Mesenteric fat pad (tissue), 1 donor: ENCODE measurements around the gene ACMSD. TPM values are rescaled to one million over a fixed set of nuclear protein-coding genes. Genes with fewer than 3 reads are reported as not detected.
"Not testable (repeated sequence)": the region's sequence is repeated elsewhere in the genome, so short reads cannot be mapped to it uniquely, and the experiment has no call there.

Source experiments
- DNase-seq: peaks from one replicate; pipeline ENCODE4 v3.0.0-alpha.2; 2020; ENCODE audit warnings: low spot score
- long read RNA-seq: library from polyadenylated mRNA; unstranded; transcript quantifications from one replicate; pipeline ENCODE4 v2.0.0, GENCODE V29; 2020
- total RNA-seq: library from RNA; stranded (reverse); fragmentation: NEBNext Ultra II Directional; extraction: Animal tissue kit (Norgen Biotek cat#: 25700); gene quantifications from one replicate; pipeline ENCODE4 v1.2.1, GENCODE V29; 2021
- donor health status: DM: yes; HTN: yes; CAD: no.

The ACMSD gene
- total RNA-seq = not detected
- long read RNA-seq, partial matches to known transcripts = 0 of 1 reads
- long read RNA-seq, other reads (novel, unspliced or antisense) = 1 of 1 reads

DNA sequence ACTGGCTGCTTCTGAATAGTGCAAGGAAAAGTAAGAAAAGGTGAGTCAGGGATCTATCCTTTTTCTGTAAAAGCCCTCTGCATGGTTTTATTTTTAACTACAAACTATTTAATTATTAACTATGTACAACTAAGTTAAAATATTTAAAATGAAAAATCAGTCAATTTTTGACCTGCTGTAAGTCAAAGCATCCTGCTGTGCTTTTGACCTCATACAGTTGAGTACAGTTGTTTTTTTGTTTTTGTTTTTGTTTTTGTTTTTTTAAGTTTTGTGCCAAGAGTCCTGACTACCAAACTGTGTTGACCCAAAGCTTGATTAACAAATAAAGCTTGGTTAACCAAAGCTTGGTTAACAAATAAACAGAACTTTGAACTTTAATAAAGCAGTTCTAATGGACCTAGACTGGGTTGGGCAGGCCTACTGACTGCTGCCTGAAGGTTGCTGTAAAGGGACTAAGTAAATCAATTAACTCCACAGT, at the start of gene ACMSD:
Gene ACMSD, plus strand, starts transcription at position 474 of the 478 bp plus-strand sequence. CDS start 67 bp downstream, outside the sequence.
- no peak for DNase-seq

DNA sequence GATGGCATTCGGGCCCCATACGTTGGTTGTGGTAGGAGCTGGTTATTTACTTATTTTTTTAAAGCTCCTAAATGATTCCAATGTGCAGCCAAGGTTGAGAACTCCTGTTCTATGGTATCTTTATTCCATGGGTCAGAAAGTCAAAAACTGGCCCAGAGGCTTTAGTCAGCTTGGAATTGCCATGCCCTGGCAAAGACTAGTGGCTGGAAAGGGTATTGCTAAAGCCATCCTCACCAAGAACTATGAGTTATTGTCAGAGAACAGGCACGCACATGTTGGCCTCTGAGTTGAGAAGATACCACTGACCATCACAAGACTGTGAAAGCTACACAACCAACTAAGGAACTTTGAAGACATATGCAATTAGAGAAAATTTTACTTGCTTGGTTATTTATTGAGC, 47.9 kb upstream of the ACMSD start:
- DNase-seq = no peak

DNA sequence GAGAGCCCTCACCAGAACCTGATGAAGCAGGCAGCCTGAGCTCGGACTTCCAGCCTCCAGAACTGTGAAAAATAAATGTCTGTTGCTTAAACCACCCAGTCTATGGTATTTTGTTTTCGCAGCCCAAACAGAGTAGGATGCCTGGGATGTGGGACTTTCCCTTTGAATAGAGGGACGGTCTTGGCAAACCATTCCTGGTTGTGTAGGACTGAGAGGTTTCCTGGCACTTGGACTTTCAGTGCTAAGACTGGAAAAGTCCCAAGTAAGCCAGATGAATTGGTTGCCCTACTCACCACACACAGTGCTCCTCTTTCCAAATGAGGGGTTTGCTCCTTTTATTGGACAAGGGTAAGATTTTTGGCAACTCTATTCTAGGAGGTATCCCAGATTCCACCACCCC, 46.8 kb upstream of the ACMSD start:
- no peak for DNase-seq

DNA sequence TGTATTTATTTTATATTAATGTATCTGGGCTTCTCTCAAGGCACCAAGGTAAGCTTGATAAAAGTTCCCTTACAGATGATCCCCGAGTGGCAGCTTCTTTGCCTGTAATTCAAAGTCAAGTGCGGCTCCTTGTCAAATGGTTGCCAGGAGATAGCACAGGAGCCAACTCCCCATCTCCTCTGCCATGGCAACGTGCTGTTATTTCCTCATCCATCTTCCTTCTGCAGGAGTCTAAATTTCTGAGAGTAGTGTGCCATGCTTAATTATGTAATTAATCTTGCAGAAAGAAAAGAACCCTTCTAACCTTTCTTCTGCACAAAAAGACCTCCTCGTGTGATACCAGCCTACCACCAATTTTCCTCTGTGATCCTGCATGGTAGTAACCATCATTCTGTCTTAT, 46.2 kb upstream of the ACMSD start:
- no peak for DNase-seq

DNA sequence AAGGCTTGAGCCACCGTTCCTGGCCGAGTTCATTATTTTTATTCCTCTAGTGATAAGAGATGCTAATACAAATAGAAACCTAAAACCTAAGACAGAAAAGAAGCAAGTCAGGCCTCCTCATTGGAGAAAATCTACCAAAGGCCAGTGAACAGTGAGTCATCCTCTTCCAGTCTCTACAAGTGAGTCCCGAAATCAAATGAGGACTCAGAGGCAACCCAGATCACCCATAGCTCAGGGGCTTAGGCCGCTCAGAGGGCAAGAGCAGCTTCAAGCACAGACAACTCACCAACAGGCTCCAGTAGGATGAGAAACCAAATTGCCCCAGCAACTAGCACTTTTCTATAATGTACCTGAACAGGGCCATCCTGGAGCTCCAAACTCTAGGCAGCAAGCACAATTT, 42.7 kb upstream of the ACMSD start:
- DNase-seq = no peak

DNA sequence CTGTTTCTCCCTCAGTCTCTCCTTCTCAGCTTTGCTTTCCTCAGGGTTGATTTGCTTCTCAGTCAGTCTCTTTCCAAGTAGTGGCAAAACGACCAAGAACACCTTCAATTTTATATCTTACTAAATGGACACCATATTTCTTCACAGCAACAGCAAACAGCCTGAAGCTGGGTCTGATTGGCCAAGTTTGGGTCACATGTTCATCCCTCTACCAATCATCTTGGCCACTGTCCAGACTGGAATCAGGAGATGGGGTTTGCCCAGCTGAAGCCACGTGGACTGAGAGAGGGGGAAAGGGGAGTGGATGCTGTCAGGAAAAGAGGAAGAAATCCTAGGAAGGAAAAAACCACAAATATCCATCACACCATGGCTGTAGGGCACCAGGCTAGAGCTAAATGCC, 42.0 kb upstream of the ACMSD start:
- no peak for DNase-seq

DNA sequence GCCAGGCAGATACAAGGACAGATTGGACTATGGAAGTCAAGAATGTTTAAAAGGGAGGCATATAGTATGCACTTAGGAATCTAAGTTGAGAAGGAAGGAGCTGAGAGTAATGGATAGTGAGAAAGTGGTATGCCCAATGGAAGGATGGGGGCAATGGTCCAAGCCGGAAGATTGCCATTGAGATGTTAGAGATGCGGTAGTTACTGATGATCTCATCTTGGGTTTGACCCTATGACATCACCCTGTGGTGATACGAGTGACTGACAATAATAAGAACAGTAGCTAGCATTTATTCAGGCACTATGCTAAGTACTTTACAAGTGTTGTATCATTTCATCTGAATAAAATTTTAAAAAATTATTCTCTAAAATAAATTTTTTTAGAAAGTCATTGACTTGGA, 38.5 kb upstream of the ACMSD start:
- DNase-seq = no peak

DNA sequence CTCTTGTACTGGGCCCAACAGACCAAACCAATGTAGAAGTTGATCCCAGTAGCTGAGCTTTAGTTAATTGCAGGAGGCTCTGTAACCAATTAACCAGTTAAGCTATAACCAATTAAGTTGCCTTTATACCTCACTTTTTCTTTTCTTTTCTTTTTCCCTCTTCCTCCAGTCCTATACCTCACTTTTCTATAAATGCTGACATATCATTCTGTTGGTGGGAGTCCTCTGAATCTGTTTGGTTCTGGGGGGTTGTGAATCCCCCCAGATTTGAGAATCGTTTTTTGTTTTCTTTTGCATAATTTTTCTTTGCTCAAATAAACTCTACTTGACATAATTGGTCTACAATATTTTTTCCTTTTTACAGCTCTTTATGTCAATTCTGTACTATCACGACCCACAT, 38.1 kb upstream of the ACMSD start:
- no peak for DNase-seq

DNA sequence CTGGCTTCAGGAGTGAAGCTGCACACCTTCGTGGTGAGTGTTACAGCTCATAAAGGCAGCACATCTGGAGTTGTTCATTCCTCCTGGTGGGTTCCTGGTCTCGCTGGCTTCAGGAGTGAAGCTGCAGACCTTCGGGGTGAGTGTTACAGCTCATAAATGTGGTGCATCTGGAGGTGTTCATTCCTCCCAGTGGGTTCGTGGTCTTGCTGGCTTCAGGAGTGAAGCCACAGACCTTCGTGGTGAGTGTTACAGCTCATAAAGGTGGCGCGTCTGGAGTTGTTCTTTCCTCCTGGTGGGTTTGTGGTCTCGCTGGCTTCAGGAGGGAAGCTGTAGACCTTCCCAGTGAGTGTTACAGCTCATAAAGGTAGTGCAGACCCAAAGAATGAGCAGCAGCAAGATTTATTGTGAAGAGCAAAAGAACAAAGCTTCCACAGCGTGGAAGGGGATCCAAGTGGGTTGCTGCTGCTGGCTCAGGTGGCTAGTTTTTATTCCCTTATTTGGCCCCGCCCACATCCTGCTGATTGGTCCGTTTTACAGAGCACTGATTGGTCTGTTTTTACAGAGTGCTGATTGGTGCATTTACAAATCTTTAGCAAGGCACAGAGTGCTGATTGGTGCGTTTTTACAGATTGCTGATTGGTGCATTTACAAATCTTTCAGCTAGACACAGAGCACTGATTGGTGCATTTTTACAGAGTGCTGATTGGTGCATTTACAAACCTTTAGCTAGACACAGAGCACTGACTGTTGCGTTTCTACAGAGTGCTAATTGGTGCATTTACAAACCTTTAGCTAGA, 34.6 kb upstream of the ACMSD start:
- not testable (repeated sequence) for DNase-seq

DNA sequence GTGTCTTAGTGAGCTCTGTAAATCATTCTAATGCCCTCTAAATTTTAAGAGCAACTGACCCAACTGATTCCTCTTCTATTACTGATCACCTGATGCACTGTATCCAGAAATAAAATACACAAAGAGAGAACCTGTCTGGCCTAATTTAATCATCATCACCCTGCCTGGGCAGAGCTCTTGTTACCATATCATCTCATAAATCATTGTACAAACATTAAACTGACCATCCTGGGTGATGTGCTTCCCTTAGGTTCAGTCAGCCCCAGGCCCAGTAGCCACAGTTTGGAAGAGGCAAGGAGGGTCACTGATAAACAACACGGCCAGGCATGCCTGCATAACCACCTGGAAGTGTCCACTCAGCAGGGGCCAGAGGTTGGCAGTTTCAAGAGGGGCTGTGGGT, 22.7 kb upstream of the ACMSD start:
- DNase-seq = no peak

DNA sequence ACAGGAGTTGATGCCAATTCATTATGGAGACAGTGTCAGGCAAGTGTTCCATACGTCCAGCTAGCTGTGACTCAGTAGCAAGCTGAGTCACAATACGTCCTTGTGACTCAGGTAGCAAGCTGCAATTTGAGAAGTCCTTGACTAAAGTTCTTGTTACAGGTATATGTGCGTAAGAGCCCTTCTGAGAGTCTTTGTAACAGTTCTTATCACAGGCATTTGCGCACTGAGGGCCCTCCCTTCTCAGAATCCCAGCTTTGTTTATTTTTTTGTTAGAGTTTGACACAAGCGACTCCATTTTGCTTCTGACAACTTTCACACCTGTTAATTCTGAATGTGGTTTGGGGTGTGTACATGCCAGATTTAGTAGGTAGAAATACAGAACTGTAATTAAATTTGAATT, 20.1 kb upstream of the ACMSD start:
- DNase-seq = no peak

DNA sequence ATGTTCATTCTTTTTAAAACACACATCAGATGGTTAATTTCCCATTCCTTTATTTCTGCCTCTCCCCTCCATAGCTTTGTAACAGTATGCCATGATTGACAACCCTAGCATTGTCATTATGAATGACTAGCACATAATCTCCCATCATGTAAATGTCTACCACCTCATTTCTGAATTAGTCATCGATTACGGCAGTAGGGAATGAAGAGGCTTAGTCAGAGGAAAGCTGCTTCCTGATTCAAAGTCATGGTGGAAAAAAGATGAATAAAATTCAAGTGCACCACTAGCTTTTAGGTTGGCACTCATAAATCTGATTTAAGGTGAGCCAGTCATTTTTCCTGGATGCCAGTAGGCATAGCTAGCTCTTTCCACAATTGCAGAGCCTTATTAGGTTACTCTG, 19.1 kb upstream of the ACMSD start:
- no peak for DNase-seq

DNA sequence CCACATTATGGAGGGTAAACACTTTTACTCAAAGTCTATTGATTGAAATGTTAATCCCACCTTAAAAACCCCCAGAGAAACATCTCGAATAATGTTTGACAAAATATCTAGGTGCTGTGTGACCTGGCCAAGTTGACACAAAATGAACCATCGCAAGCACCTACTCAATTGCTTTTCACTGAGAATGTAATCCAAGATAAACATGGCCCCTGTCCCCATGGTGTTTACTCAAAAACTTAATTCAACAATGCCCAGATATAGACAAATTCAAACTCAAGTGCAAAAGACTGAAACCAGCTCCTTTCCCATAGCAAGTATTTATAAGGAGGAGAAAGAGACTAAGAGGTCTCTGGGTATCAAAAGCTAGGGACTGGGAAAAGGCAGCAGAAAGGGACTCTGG, 15.0 kb upstream of the ACMSD start:
- no peak for DNase-seq

DNA sequence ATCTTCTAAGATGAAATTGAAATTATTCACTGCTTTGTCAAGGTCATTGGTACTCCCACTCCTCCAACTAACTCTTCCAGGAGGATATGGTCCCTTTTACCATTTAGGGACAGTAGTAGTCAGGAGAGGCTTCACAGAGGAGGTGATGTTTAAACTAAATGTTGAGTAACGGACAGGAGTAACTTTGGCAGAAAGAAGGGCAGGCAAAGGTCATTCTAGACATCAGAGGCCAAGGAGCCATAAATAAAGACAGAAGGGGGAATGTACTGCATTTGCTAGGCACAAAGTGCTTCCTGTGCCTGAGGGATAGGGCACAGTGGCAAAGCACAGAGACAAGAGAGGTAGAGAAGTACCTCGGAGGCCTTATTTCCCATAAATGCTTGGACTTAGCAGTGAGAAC, 14.6 kb upstream of the ACMSD start:
- no peak for DNase-seq

DNA sequence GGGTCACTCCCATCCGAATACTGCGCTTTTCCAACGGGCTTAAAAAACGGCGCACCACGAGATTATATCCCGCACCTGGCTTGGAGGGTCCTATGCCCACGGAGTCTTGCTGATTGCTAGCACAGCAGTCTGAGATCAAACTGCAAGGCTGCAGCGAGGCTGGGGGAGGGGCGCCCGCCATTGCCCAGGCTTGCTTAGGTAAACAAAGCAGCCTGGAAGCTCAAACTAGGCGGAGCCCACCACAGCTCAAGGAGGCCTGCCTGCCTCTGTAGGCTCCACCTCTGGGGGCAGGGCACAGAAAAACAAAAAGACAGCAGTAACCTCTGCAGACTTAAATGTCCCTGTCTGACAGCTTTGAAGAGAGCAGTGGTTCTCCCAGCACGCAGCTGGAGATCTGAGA, 12.7 kb upstream of the ACMSD start:
- not testable (repeated sequence) for DNase-seq

DNA sequence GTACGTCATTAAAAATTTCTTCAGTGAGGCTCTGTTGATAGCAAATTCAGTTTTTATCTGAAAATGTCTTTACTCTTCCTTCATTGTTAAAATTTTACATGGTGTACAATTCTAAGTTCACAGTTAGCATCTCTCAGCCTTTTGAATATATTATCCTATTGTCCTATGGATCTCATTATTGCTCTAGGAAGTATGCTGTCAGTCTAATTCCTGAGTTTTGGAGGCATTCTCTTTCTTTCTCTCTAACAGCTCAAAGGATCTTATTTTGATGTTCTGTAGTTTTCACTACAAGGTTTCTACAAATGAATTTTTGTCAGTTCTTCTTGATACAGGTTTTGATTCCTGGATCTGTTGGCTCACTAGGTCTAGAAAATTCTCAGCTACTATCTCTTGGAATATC, 2.9 kb upstream of the ACMSD start:
- DNase-seq = no peak

DNA sequence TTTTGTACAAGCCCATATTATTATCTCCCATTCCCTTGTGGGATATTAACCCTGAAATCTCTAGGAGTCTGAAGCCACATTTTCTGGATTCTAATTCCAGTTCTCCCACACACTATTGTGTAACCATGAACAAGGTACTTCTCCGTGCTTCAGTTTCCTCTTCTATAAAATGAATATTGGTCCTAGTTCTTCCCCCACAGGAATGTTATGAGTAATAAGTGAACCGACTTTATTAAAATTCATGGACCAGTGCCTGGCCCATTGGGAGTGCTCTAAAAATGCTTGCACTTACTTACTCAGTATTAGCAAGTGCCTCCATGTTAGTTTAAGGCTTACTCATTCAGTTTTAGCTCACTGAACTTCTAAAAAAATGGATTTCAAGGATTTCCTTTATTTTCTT, 1.4 kb upstream of the ACMSD start:
- no peak for DNase-seq

DNA sequence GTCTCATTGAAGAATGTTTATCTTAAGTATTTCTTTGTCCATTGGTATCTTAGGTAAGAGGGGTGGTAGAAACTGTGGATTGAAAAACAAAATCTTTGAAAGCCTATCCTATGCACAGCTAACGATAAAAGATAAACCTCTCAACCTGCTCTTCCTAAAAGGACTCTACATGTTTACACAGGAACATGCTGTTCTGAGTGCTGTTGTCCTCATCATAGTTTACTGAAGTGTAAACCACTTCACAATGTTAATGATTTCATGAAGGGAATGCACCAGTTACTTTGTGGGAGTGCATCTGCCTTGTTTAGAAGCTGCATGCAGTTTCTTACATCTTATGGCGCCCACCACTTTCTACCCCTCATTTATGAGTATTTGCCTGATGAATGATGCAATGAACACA, 1.2 kb downstream of the ACMSD start:
- no peak for DNase-seq

DNA sequence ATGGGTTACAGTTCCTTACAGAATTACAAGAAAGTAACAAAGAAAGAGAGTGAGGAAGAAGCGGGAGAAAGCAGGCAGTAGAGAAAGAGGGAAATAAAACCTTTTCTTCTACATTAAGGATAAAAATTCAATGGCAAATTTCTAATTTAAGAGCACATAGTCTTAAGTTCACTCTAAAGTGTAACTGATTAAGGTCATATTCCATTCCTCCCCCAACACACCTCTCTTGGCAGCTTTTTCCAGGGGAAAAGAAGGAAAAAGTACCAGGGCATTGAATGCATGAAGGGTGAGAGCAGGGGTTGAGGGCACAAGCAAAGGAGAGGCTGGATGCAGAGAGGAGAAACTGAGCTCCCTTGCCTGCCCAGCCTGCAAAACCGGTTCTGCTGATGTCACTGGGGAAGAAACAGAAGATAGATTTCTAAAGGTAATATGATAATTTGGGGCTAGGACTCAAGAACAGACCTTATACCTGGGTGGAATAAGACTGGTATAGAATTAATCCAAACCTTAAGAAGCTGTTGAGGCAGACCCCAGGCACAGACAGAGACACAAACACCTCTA, 4.6 kb downstream of the ACMSD start:
- no peak for DNase-seq

DNA sequence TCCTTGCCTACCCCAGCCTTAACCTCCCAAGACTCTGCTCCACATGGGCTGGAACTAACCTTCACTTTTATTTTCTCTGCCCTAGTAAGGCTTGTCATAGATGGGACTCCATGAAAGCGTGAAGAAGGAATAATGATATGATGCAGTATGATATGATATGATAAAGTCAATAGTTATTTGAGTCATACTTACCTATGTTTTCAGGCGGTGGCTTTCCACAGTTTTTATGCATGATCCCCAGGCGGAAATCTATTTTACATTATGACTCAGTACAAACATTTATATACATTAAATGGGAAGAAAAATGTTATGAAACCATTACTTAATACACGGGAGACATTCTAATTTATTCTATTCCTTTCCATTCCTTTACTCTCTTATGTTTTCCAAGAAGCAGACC, 5.6 kb downstream of the ACMSD start:
- no peak for DNase-seq

DNA sequence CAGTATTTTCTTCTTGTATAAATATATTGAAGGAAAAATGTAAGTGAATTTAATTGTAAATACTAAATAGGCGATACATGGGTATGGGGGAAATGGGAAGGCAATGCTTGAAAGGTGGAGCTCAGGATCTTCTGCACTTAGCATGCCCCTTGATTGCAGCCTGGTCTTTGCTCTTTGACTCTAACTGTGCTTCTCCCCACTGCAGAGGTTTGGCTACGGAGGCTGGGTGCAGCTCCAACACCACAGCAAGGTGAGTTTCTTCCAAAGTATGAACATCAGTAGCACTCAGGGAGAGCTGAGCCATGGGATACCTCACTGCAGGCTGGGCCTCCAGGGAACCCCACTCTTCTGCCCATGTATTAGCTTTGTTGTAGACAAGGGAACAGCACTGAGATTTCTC, 6.6 kb downstream of the ACMSD start:
- no peak for DNase-seq

DNA sequence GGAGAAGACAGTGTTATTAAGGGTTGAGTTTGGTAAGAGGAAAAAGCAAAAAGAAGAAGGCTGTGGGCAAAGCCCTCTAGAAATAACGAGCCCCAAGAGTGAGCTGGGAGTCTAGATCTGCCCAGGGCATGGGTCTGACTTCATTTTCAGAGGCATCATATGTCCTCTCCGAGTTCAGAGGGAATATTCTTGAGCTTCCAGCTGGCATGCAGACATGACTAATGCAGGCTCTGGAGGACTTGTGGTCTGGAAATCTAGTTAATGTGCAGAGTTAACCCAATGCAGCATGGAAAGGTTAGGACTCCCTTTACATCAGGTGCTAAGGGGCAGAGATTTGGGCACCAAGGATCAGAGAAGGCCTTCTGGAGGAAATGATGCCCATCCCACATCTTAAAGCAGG, 7.3 kb downstream of the ACMSD start:
- DNase-seq = no peak

DNA sequence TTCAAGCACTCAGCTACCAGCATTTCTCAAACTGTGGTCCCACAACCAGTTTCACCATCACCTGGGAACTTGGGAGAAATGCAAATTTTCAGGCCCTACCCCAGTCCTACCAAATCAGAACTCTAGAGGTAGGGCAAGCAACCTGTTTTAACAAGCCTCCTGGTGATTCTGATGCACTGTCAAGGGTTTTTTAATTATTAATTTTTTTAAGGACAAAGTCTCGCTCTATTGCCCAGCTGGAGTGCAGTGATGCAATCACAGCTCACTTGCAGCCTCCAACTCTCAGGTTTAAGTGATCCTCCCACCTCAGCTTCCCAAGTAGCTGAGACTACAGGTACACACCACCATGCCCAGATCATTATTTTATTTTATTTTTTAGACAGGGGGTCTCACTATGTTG, 7.8 kb downstream of the ACMSD start:
- DNase-seq = no peak
